H9 (cell line): ENCODE data around the gene RAP1GAP. TPM values are rescaled to one million over a fixed set of nuclear protein-coding genes. Genes with fewer than 3 reads are reported as not detected.
A peak's percentile ranks its signal among the peaks of the same experiment; 100 is the strongest.

Experiments
- DNase-seq: peaks from one replicate; pipeline ENCODE4 v3.0.0-alpha.2; 2017
- H2AFZ ChIP-seq: one replicate; pipeline ENCODE4 v1.6.1; 2013; ENCODE audit warnings: mild to moderate bottlenecking, low read length, control low read depth, moderate library complexity
- H2AK5ac ChIP-seq: 2 replicates; pipeline ENCODE4 v1.6.1; 2013; ENCODE audit warnings: low read length, control low read depth, mixed read lengths; ENCODE audit not compliant: insufficient read length
- H2BK120ac ChIP-seq: one replicate; pipeline ENCODE4 v1.6.1; 2013; ENCODE audit warnings: low read depth, mild to moderate bottlenecking, low read length, control low read depth, inconsistent platforms; ENCODE audit not compliant: poor library complexity, severe bottlenecking
- H2BK12ac ChIP-seq: 2 replicates; pipeline ENCODE4 v1.6.1; 2013; ENCODE audit warnings: low read length, control low read depth, mixed read lengths, low read depth; ENCODE audit not compliant: insufficient read length
- H2BK15ac ChIP-seq: 2 replicates; pipeline ENCODE4 v1.6.1; 2013; ENCODE audit warnings: low read depth, low read length, control low read depth
- H2BK20ac ChIP-seq: one replicate; pipeline ENCODE4 v1.6.1; 2013; ENCODE audit warnings: low read depth, mild to moderate bottlenecking, low read length, control low read depth, inconsistent platforms; ENCODE audit not compliant: poor library complexity, severe bottlenecking
- H2BK5ac ChIP-seq: 2 replicates; pipeline ENCODE4 v1.6.1; 2013; ENCODE audit warnings: low read length, control low read depth, mixed read lengths; ENCODE audit not compliant: insufficient read length
- H3K14ac ChIP-seq: 2 replicates; pipeline ENCODE4 v1.6.1; 2013; ENCODE audit warnings: low read length, control low read depth; ENCODE audit not compliant: insufficient read depth
- H3K18ac ChIP-seq: 2 replicates; pipeline ENCODE4 v1.6.1; 2013; ENCODE audit warnings: low read depth, mild to moderate bottlenecking, mixed read lengths, low read length, control low read depth; ENCODE audit not compliant: insufficient read length
- H3K23ac ChIP-seq: 2 replicates; pipeline ENCODE4 v1.6.1; 2013; ENCODE audit warnings: low read length, control low read depth, mixed read lengths, low read depth; ENCODE audit not compliant: insufficient read length
- H3K23me2 ChIP-seq: 2 replicates; pipeline ENCODE4 v1.6.1; 2013; ENCODE audit warnings: low read depth, mild to moderate bottlenecking, mixed read lengths, low read length, control low read depth; ENCODE audit not compliant: insufficient read length, poor library complexity, severe bottlenecking
- H3K27ac ChIP-seq: 2 replicates; pipeline ENCODE4 v1.5.1; 2013; ENCODE audit warnings: low read length, control low read depth, mixed read lengths, low read depth; ENCODE audit not compliant: insufficient read length
- H3K27me3 ChIP-seq: 2 replicates; pipeline ENCODE4 v1.6.1; 2013; ENCODE audit warnings: low read length, control low read depth, inconsistent platforms; ENCODE audit not compliant: insufficient read depth
- H3K4ac ChIP-seq: 2 replicates; pipeline ENCODE4 v1.6.1; 2013; ENCODE audit warnings: low read depth, mild to moderate bottlenecking, control low read depth, inconsistent platforms, low read length, moderate library complexity
- H3K4me1 ChIP-seq: 2 replicates; pipeline ENCODE4 v1.6.1; 2013; ENCODE audit warnings: low read length, control low read depth, inconsistent platforms; ENCODE audit not compliant: insufficient read depth
- H3K4me2 ChIP-seq: 2 replicates; pipeline ENCODE4 v1.6.1; 2013; ENCODE audit warnings: low read length, control low read depth, mixed read lengths; ENCODE audit not compliant: insufficient read length, insufficient read depth
- H3K56ac ChIP-seq: 2 replicates; pipeline ENCODE4 v1.6.1; 2013; ENCODE audit warnings: low read depth, mild to moderate bottlenecking, mixed read lengths, low read length, control low read depth; ENCODE audit not compliant: insufficient read length
- H3K79me1 ChIP-seq: 2 replicates; pipeline ENCODE4 v1.6.1; 2013; ENCODE audit warnings: low read depth, mild to moderate bottlenecking, moderate library complexity, low read length, control low read depth, inconsistent platforms; ENCODE audit not compliant: insufficient read depth, poor library complexity, severe bottlenecking
- H3K79me2 ChIP-seq: 2 replicates; pipeline ENCODE4 v1.6.1; 2013; ENCODE audit warnings: low read length, control low read depth, inconsistent platforms; ENCODE audit not compliant: insufficient read depth
- H3K9ac ChIP-seq: 2 replicates; pipeline ENCODE4 v1.6.1; 2013; ENCODE audit warnings: low read length, control low read depth, mixed read lengths; ENCODE audit not compliant: insufficient read length; ENCODE audit errors: extremely low read depth
- H3K9me3 ChIP-seq: one replicate; pipeline ENCODE4 v1.6.1; 2013; ENCODE audit warnings: low read depth, low read length, inconsistent platforms; ENCODE audit not compliant: control insufficient read depth
- H3T11ph ChIP-seq: one replicate; pipeline ENCODE4 v1.6.1; 2013; ENCODE audit warnings: mild to moderate bottlenecking, low read length, control low read depth, inconsistent platforms
- H4K20me1 ChIP-seq: one replicate; pipeline ENCODE4 v1.6.1; 2013; ENCODE audit not compliant: control insufficient read depth, insufficient read length, insufficient read depth
- H4K5ac ChIP-seq: 2 replicates; pipeline ENCODE4 v1.6.1; 2013; ENCODE audit warnings: low read depth, mild to moderate bottlenecking, mixed read lengths, low read length, control low read depth; ENCODE audit not compliant: insufficient read length
- H4K8ac ChIP-seq: replicated peaks from 2 replicates; pipeline ENCODE4 v1.6.1; 2013; ENCODE audit warnings: low read length, control low read depth, mixed read lengths, low read depth; ENCODE audit not compliant: insufficient read length
- H4K91ac ChIP-seq: 2 replicates; pipeline ENCODE4 v1.6.1; 2013; ENCODE audit warnings: low read depth, mild to moderate bottlenecking, moderate library complexity, mixed read lengths, low read length, control low read depth; ENCODE audit not compliant: insufficient read length
- H3K27ac Mint-ChIP-seq, 3 experiments: 2 replicates in 2 of 3; 3 replicates in 1 of 3; pipeline ENCODE4 v1.8.0; 2020 to 2021; ENCODE audit warnings: mixed read lengths in 3 of 3, mild to moderate bottlenecking in 1 of 3, moderate library complexity in 1 of 3
- H3K27me3 Mint-ChIP-seq: 2 replicates; pipeline ENCODE4 v1.8.0; 2021; ENCODE audit warnings: low read depth, mild to moderate bottlenecking, moderate library complexity, mixed read lengths
- H3K36me3 Mint-ChIP-seq, 3 experiments: 2 replicates in 2 of 3; 3 replicates in 1 of 3; pipeline ENCODE4 v1.8.0; 2020 to 2021; ENCODE audit warnings: low read depth in 3 of 3, mixed read lengths in 3 of 3; ENCODE audit not compliant: insufficient read depth in 1 of 3
- H3K4me1 Mint-ChIP-seq, 2 experiments: 2 replicates each; pipeline ENCODE4 v1.8.0; 2020; ENCODE audit warnings: mixed read lengths in 2 of 2
- H3K4me3 Mint-ChIP-seq, 2 experiments: 2 replicates in 1 of 2; 3 replicates in 1 of 2; pipeline ENCODE4 v1.8.0; 2020 to 2021; ENCODE audit warnings: mild to moderate bottlenecking in 2 of 2, mixed read lengths in 2 of 2, moderate library complexity in 1 of 2
- H3K9me3 Mint-ChIP-seq, 2 experiments: 2 replicates in 1 of 2; 3 replicates in 1 of 2; pipeline ENCODE4 v1.8.0; 2020; ENCODE audit warnings: mild to moderate bottlenecking in 2 of 2, mixed read lengths in 2 of 2, moderate library complexity in 1 of 2
- WGBS: extraction: QIAGEN DNeasy Blood & Tissue Kit; methylation state at CpG from one replicate; pipeline ENCODE4 v1.1.7; 2013; ENCODE audit warnings: missing lambda C conversion rate, low lambda C conversion rate, mixed read lengths; ENCODE audit not compliant: insufficient read length; ENCODE audit errors: extremely low coverage; 5-methylcytosine and 5-hydroxymethylcytosine counted together
- total RNA-seq: library from RNA; stranded (reverse); gene quantifications from 2 replicates; pipeline ENCODE4 v1.2.1, GENCODE V29; 2021
- TF ChIP-seq, protein P1 (sequence below): fragments of 200-600 bp; sonication (generic); conservative IDR thresholded peaks from 3 replicates; pipeline ENCODE4 v1.8.0; 2021; ENCODE audit warnings: antibody characterized with exemption, mild to moderate bottlenecking

RAP1GAP gene
- total RNA-seq, 1 experiment from 2014 or later, result 7.9 TPM

- WGBS, result no CpG with 5 or more reads among the region's 9 CpGs
- H3K79me1 ChIP-seq, result no peaks in the 10 kb centered on the region
- H4K8ac ChIP-seq, result no peak overlapping the region
- DNase-seq, result no peak
- Mint-ChIP-seq H3K36me3 (no peaks in the 10 kb centered on the region), H3K27me3 (peaks cover 24% of the 10 kb centered on the region), H3K4me1 (peaks cover 14 to 40% of the 10 kb centered on the region in 2 experiments), H3K9me3 (no peaks in the 10 kb centered on the region; a peak in 2 of 5 replicates), H3K27ac (no peak overlapping the region), H3K4me3 (peak overlapping the region in 1 of 2 experiments; percentile 92; a peak in 2 of 5 replicates)
- H3K4ac ChIP-seq, result no peak overlapping the region
- H3K14ac ChIP-seq, result no peak overlapping the region; the same call in 1 of the 2 replicates
- H4K91ac ChIP-seq, result no peak overlapping the region
- no peak overlapping the region for H3K9ac ChIP-seq
- H3K79me2 ChIP-seq, result no peaks in the 10 kb centered on the region
- H4K5ac ChIP-seq, result no peak overlapping the region
- H4K20me1 ChIP-seq, result peaks cover 3% of the 10 kb centered on the region
- H3K56ac ChIP-seq, result no peak overlapping the region
- no peak overlapping the region for H2BK5ac ChIP-seq
- TF ChIP-seq, protein P1, sequence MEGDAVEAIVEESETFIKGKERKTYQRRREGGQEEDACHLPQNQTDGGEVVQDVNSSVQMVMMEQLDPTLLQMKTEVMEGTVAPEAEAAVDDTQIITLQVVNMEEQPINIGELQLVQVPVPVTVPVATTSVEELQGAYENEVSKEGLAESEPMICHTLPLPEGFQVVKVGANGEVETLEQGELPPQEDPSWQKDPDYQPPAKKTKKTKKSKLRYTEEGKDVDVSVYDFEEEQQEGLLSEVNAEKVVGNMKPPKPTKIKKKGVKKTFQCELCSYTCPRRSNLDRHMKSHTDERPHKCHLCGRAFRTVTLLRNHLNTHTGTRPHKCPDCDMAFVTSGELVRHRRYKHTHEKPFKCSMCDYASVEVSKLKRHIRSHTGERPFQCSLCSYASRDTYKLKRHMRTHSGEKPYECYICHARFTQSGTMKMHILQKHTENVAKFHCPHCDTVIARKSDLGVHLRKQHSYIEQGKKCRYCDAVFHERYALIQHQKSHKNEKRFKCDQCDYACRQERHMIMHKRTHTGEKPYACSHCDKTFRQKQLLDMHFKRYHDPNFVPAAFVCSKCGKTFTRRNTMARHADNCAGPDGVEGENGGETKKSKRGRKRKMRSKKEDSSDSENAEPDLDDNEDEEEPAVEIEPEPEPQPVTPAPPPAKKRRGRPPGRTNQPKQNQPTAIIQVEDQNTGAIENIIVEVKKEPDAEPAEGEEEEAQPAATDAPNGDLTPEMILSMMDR, result no peak
- H3K23ac ChIP-seq, result no peak overlapping the region
- no peak overlapping the region for H2BK15ac ChIP-seq
- no peak overlapping the region for H2AFZ ChIP-seq
- no peaks in the 10 kb centered on the region for H3K9me3 ChIP-seq
- no peak overlapping the region for H2BK12ac ChIP-seq
- no peak overlapping the region for H3T11ph ChIP-seq
- no peak overlapping the region for H2AK5ac ChIP-seq
- no peaks in the 10 kb centered on the region for H3K27me3 ChIP-seq
- no peak overlapping the region for H3K27ac ChIP-seq
- no peak overlapping the region for H3K18ac ChIP-seq
- H3K4me1 ChIP-seq, result no peaks in the 10 kb centered on the region; the same call in 1 of the 2 replicates
- peaks cover 11% of the 10 kb centered on the region for H3K23me2 ChIP-seq
- H2BK20ac ChIP-seq, result no peak overlapping the region
- H2BK120ac ChIP-seq, result no peak overlapping the region
- no peak overlapping the region for H3K4me2 ChIP-seq
These were observed 18.8 kb downstream of the RAP1GAP start for GRCh38 chr1:21650400-21650799.
